ENCODE data around the gene CCDC50.

DNA sequence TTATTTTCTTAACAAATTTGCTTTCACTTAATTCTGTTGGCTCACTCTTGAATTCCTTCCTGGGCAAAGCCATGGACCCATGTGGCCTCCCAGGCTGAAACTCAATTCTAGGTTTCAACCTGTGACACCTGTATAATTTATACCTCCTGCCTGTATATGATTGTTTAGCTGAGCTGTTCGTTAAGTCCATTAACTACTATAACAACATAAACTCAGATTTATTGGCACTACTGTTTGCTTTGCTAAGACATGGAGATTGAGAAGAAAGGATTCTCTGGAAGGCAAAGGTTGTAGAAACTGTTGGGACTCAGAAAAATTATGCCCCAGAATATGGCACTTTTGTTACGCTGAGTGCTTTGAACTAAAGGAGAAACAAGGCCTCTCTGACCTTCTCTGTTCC, 26.7 kb upstream of the CCDC50 start:
- TF ChIP-seq, protein P1, sequence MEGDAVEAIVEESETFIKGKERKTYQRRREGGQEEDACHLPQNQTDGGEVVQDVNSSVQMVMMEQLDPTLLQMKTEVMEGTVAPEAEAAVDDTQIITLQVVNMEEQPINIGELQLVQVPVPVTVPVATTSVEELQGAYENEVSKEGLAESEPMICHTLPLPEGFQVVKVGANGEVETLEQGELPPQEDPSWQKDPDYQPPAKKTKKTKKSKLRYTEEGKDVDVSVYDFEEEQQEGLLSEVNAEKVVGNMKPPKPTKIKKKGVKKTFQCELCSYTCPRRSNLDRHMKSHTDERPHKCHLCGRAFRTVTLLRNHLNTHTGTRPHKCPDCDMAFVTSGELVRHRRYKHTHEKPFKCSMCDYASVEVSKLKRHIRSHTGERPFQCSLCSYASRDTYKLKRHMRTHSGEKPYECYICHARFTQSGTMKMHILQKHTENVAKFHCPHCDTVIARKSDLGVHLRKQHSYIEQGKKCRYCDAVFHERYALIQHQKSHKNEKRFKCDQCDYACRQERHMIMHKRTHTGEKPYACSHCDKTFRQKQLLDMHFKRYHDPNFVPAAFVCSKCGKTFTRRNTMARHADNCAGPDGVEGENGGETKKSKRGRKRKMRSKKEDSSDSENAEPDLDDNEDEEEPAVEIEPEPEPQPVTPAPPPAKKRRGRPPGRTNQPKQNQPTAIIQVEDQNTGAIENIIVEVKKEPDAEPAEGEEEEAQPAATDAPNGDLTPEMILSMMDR (IDR thresholded peaks at IDR 0.05) = no peak
- TF ChIP-seq POLR2A (IDR thresholded peaks at IDR 0.05) = no peak
- no peak for TF ChIP-seq POLR2AphosphoS5 (IDR thresholded peaks at IDR 0.05)
- no peak for TF ChIP-seq EP300 (IDR thresholded peaks at IDR 0.05)
